Peyer's patch (tissue), 4 donors: Measurements from ENCODE around the gene LRRC70.

Experiments used
- POLR2A ChIP-seq, 2 donors: fragments of 450-650 bp; IDR thresholded peaks; one replicate each; pipeline ENCODE4 v1.5.1; 2017; ENCODE audit warnings: antibody characterized with exemption in 2 of 2, mild to moderate bottlenecking in 2 of 2, moderate library complexity in 2 of 2
- TF ChIP-seq, protein P1 (sequence below), 6 experiments: fragments of 450-650 bp in 4 of 6; fragments of 200-600 bp in 2 of 6; sonication (generic) in 1 of 6; IDR thresholded peaks; one replicate each; pipeline ENCODE4 v1.5.1; 2017 to 2019; ENCODE audit warnings: antibody characterized with exemption in 6 of 6, mild to moderate bottlenecking in 3 of 6, moderate library complexity in 1 of 6

GRCh38 chr5:62590387-62590786 lies 11.8 kb downstream of the LRRC70 start:
- TF ChIP-seq, protein P1, sequence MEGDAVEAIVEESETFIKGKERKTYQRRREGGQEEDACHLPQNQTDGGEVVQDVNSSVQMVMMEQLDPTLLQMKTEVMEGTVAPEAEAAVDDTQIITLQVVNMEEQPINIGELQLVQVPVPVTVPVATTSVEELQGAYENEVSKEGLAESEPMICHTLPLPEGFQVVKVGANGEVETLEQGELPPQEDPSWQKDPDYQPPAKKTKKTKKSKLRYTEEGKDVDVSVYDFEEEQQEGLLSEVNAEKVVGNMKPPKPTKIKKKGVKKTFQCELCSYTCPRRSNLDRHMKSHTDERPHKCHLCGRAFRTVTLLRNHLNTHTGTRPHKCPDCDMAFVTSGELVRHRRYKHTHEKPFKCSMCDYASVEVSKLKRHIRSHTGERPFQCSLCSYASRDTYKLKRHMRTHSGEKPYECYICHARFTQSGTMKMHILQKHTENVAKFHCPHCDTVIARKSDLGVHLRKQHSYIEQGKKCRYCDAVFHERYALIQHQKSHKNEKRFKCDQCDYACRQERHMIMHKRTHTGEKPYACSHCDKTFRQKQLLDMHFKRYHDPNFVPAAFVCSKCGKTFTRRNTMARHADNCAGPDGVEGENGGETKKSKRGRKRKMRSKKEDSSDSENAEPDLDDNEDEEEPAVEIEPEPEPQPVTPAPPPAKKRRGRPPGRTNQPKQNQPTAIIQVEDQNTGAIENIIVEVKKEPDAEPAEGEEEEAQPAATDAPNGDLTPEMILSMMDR (IDR thresholded peaks at IDR 0.05): no peak
- TF ChIP-seq POLR2A (IDR thresholded peaks at IDR 0.05): no peak
